RPMI7951 (cell line): ENCODE results near the gene ATP11A. TPM values are rescaled to one million over a fixed set of nuclear protein-coding genes. Genes with fewer than 3 reads are reported as not detected.

Experiments
- DNase-seq: peaks from one replicate; pipeline ENCODE4 v3.0.0-alpha.2; 2012; ENCODE audit warnings: low read depth
- total RNA-seq: library from RNA; depleted of rRNA; stranded (reverse); fragments of >200 nt; shearing (Covaris generic); gene quantifications from 2 replicates; pipeline ENCODE4 v1.2.3, GENCODE V29; 2014

ATP11A gene
- total RNA-seq, 1 experiment from 2014 or later: 2.2 TPM

DNA sequence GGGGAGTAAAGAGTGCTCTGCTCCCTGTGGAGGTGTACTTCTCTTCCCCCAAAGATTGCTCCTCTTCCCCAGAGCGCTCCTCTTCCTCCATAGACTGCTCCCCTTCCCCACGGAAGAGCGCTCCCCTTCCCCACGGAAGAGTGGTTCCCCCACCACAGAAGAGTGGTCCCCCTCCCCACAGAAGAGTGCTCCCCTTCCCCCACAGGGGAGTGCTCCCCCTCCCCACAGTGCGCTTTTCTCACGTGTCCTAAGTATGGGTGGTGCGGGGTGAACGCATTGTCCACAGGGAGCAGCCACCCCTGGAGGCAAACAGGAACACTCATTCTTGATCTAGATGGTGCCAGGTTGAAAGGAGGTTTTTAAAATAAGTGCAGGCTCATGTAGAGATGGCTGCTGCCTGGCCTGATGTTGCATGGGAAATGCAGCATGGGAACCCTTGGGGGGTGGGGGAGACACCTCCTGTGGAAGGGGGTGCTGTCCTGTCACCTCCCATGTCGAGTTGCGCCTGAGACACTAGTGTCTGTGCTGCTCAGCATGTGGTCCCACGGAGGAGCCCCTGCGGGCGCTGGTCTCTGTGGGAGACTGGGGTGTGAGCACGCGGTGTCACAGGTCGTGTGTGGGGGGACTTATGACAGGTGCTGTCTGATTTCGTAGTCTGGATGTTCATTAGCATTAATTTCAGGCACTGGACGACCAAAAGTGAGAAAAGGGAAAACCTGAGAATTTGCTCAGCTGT, 52.2 kb downstream of the ATP11A start:
- no peak for DNase-seq

DNA sequence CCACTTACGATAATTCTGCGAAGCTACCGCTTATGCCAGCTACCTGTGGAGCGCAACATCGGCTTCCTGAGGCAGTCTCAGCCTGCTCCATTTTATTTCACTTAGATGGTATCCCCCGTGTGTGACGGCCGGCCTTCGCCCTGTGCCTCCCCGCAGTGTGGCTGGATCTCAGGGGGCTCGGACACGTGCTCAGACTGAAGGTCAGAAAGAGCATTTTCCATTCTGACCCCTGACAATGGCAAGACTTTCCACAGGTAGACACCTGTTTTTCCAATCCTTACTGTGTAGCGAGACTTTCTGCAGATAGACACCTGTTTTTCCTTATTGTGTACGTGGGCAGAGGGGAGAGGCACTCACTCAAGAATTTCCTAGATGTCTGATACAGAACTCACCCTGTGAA, 52.7 kb downstream of the ATP11A start:
- no peak for DNase-seq

DNA sequence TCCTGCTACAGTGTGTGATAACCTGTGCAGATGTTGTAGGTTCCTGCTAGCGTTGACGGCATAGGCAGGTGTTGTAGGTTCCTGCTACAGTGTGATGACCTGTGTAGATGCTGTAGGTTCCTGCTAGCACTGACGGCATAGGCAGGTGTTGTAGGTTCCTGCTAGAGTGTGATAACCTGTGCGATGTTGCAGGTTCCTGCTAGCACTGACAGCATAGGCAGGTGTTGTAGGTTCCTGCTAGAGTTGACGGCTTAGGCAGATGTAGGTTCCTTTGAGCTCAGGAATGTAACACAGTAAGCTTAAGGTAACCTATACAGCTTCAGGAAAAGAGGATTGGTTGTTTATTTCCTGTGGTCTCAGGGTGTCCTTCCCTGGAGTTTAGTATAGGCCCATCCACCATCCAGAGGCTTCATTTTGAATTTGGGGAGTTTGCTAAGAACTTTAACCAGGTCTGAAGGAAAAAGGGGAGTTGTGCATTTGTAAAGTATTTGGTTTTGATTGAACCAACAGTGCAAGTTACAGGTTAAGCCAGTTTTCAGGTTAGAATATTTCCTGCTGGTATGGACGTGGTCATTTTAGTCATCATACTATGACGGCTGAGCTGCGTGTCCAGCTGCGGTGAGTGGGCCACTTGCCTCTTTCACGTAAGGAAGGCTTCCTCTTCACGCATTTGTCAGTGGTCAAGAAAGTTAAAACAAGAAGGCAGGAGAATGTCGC, 53.8 kb downstream of the ATP11A start:
- no peak for DNase-seq

DNA sequence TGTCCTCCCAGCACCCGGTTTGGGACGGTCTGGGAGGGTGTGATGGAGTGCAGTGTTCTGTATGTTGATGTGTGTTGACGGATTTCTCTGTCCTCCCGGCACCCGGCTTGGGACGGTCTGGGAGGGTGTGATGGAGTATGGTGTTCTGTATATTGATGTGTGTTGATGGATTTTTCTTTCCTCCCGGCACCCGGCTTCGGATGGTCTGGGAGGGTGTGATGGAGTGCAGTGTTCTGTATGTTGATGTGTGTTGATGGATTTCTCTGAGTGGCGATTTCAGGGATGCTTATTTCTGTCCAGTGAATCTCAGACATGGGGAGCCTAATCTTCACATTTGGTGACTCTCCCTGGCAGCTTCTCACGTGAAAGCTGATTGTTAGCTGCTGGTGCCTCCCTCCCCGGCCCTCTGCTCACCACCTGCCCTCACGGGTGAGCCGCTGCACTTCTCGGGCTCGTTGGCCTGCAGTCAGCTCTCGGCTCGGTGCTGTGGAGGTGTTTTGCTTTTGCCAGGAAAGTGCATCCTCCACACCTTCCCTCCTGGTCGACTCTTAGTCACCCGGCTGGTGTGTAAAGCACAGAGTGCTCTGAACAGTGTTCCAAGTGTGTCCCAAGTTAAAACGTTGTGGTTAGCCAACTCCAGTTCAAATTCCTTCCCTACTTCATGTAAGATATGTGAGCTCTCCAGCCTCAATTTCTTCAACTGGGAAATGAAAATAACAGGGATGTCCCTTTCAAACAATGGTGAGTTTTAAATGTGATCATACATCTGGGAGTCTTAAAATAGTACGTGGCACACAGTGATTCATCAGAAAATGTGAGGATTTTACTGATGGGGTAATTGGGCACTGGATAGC, 54.6 kb downstream of the ATP11A start:
- DNase-seq: no peak

- DNase-seq: no peak
Observed at GRCh38 chr13:112746044-112746443, 56.2 kb downstream of the ATP11A start.

- DNase-seq: peak; percentile 25
Observed at GRCh38 chr13:112747256-112747655, 57.4 kb downstream of the ATP11A start.

DNA sequence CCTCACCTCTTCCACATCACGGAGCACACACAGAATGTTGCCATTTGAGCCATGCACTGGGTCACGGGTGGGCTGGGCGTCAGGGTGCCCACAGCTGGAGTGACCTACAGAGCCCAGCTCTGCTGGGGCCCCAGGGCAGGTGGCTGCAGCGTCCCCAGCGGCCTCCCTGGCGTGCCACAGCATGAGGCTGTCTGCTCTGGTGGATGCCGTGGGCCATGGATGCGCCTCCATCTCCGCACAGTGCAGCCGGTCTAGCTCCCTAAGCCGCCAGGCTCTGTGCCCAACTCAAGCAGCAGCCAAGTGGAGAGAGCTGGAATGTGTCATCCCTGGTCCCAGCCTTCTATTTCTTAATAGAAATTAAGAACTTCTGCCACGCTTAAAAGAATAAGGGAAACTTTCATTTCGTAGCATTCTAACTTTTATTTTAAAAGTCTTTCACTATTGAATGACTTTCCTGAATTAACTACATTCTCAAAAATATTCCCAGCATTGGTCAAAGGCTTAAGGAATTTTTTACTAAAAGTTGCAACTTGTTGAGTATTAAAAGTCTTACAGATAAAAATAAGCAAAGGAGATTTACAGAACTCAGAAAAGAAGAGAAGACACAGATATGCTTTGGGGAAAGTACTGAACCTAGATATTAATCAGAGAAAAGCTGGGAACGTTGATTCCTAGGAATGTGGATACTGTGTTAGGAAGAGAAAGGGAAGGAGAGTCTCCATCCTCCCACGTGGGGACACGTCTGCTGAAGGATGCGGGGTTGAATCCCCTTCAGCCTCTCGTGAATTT, 59.3 kb downstream of the ATP11A start:
- DNase-seq: no peak

DNA sequence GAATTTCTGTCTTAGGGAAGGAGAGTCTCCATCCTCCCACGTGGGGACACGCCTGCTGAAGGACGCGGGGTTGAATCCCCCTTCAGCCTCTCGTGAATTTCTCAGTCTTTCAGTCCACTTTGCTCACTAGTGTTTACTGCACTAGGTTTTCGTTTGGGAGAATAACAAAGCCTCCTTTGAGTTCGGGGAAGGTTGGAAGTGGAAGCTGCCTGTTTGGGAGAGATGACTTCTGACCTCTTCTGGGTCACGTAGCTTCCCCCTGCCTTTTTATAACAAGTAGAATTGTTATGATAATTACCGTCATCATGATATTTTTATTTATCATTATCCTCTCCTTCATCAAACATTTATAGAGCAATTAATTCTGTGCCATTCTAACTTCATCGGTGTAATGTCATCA, 60.7 kb downstream of the ATP11A start:
- no peak for DNase-seq

DNA sequence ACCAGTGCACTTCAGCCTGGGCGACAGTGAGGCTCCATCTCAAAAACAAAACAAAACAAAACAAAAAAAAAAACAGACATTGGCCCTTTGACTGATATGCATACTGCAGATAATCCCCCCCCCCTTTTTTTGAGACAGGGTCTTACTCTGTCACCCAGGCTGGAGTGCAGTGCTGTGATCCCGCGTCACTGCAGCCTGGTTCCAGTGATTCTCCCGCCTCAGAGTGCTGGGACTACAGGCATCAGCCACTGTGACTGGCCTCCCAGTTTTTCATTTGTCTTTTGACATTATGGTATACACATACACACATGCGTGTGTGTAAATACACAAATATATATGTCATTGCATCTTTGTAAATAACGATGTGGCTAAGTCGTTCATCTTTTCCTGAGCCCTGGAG, 61.8 kb downstream of the ATP11A start:
- no peak for DNase-seq

DNA sequence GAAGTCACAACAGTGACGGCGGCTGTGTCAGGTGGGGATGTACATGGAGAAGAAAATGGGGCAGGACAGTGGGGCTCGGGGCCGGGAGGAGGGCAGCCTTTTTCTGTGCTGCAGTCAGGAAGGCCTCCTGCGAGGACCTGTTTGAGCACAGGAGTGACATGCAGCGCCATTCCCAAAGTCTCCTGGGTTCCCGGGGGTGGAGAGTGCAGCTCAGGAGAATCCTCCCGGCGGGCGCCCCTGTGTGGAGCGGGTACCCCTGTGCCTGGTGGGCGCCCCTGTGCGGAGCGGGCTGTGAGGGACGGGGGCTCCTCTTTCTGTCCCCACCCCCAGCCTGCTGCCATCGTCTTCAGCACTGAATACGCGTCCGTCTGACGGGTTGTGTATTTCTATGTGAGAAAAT, 62.4 kb downstream of the ATP11A start:
- DNase-seq: no peak

GRCh38 chr13:112752711-112753541, 63.1 kb downstream of the ATP11A start:
- no peak for DNase-seq

DNA sequence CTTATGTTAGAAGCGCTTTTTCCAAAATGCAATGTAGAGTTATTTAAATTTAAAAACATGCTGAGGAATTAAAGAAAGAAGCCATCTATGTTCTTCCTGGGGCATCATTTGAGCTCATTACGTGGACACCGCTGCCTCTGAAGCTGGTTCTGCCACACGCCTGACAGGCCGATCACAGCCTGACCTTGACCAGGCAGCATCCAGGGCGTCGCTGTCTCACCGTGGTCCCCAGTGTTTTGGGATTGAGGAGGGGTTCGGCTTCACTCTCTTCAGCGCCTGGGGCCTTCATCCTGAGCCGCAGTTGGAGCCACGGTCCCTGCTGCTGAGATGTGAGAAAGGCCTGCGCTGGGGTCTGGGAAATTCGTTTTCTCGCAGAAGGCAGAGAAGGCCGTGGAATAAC, 64.0 kb downstream of the ATP11A start:
- no peak for DNase-seq

- DNase-seq: no peak
Observed at GRCh38 chr13:112754281-112755025, 64.6 kb downstream of the ATP11A start.

DNA sequence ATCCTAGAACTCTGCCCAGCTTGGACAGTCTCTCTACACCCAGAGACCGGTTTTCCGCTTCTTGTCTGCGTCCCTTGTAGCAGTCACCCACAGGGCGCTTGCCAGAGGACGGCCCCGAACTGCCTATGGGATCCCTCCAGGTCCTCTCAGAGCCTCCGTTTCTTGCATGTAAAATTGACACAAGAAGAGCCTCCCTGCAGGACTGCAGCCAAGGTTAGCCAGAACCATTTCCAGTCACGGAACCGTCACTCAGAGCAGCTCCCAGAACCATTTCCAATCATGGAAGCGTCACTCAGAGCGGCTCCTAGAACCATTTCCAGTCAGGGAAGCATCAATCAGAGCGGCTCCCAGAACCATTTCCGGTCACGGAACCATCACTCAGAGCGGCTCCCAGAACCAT, 65.5 kb downstream of the ATP11A start:
- DNase-seq: no peak

DNA sequence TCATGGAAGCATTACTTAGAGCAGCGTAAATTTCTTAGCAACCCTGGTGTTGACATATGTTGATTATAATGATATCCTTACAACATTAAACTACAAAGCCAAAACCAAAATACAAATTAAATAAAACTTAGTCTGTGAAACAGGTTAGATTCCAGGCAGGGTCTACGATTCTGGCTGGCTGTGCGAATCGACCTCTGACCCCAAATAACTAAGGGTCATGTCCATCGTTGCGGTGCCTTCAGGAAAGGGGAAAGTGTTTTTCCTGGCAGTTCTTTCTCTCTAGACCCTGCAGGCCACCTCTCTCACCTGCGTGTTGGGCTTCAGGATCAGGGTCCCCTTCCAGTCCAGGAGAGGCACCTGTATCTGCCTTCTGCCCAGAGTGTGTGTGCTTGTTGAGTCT, 66.2 kb downstream of the ATP11A start:
- DNase-seq: no peak

DNA sequence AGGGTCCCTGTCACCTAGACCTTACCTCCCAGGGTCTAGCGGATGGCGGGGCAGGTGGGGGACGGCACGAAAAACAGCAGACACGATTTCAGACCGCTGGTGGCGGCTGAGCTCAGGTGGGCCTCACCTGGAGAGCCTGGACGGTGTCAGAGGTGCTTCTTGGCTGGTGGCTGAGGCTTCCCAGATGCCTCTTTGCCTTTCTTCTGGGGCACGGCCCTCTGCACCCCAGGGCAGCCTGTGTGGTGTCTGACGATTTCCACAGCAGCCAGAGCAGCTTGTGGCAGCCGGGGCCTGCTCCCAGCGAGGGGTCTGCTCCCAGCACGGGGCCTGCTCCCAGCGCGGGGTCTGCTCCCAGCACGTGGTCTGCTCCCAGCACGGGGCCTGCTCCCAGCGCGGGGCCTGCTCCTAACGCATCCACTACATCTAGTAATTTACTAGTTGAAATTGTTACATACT, 66.7 kb downstream of the ATP11A start:
- DNase-seq: no peak

DNA sequence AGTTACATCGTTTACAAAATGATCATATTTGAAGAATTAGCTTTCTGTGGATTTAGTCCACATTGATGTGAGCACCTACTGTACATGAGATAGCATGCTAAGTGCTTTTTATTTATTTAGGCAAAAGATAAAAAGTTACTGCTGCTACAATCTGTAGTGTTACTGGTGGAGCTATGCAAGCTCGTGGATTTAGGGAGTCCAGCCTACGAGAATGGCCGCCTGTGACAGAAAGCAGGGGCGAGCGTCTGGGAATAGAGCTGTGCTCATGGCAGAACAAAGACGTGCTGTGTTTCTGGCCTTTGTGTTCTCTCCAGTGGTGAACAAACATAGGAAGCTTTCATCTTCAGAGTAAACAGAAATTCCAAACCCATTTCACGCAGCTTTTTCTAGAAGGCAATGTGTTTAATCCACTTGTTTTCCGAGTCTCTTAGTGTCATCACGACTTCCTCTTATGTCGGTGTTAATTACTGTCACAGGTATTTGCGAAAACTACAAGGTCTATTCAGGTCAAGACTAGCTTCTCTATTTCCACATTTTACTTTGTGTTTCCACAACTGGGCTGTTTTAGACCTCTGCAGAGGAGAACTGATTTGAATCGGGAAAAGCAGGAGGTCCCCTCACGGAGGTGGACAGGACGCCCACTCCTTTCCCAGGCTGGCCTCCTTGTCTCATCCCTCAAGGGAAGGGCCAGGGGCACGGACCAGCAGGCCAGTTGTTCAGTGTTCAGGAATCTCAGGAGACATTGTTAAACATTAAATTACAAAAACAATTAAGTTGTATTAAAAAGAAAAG, 67.3 kb downstream of the ATP11A start:
- no peak for DNase-seq

DNA sequence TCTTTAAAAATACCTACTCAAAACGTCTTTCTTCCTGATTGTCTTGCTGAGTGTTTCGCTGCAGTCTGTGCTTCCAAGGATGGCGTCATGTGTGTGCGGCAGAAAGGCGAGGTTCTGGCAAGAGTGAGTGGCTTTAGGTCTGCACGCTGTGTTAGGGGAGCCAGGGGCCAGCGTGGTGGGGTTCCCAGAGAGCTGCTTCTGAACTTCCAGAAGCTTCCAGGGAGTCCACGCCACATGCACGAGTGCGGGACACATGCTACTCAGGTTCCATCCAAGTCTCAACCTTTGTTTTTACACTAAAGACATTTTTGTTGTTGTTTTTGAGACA, 67.9 kb downstream of the ATP11A start:
- no peak for DNase-seq

GRCh38 chr13:112759053-112759452, 69.2 kb downstream of the ATP11A start:
- DNase-seq: no peak
